H1 (cell line): ENCODE results near the gene ANXA2. TPM values are rescaled to one million over a fixed set of nuclear protein-coding genes. Genes with fewer than 3 reads are reported as not detected.

Experiments used
- CHD7 ChIP-seq: fragments of 300-600 bp; sonication (generic); IDR thresholded peaks from 2 replicates; pipeline ENCODE4 v1.7.1; 2012; ENCODE audit warnings: low read length, moderate library complexity, mild to moderate bottlenecking, inconsistent platforms; ENCODE audit not compliant: insufficient replicate concordance
- GABPA ChIP-seq: IDR thresholded peaks from 2 replicates; pipeline ENCODE4 v1.6.1; 2011; ENCODE audit warnings: mild to moderate bottlenecking, low read length, moderate library complexity, borderline replicate concordance; ENCODE audit not compliant: insufficient read depth
- KDM4A ChIP-seq: IDR thresholded peaks from one replicate; pipeline ENCODE4 v1.7.1; 2012; ENCODE audit warnings: low read depth, mild to moderate bottlenecking, moderate library complexity, low read length, inconsistent platforms; ENCODE audit not compliant: severe bottlenecking
- polyA plus RNA-seq, 7 experiments: library from polyadenylated mRNA; depleted of rRNA in 3 of 7; stranded (reverse) in 5 of 7; unstranded in 2 of 7; fragments of >200 nt in 5 of 7; fragments of 200-250 nt in 2 of 7; gene quantifications; 1 replicate in 5 of 7; 2 replicates in 1 of 7; 4 replicates in 1 of 7; pipeline versions ENCODE4 v1.2.1 to v1.2.3, GENCODE V29; 2011 to 2013; ENCODE audit warnings: missing spikeins in 2 of 7, mixed read lengths in 2 of 7
- total RNA-seq: library from RNA; stranded (reverse); fragmentation: NEBNext Ultra II Directional; extraction: Animal tissue kit (Norgen Biotek cat#: 25700); gene quantifications from 2 replicates; pipeline ENCODE4 v1.2.1, GENCODE V29; 2021

Gene ANXA2
- total and polyA plus RNA-seq, 2 of the 8 experiments (the other 6 are each of a cell fraction or from before 2014, with no cell fraction given) = 178 to 217 TPM

GRCh38 chr15:60313906-60314305 is 83.9 kb downstream of the ANXA2 start (continued):
- TF ChIP-seq GABPA (no peak), CHD7 (no peak), KDM4A (no peak)
- TF ChIP-seq, all 59 proteins: peak for 0
